ENCODE measurements around the gene SPRR2B.

The SPRR2B gene

DNA sequence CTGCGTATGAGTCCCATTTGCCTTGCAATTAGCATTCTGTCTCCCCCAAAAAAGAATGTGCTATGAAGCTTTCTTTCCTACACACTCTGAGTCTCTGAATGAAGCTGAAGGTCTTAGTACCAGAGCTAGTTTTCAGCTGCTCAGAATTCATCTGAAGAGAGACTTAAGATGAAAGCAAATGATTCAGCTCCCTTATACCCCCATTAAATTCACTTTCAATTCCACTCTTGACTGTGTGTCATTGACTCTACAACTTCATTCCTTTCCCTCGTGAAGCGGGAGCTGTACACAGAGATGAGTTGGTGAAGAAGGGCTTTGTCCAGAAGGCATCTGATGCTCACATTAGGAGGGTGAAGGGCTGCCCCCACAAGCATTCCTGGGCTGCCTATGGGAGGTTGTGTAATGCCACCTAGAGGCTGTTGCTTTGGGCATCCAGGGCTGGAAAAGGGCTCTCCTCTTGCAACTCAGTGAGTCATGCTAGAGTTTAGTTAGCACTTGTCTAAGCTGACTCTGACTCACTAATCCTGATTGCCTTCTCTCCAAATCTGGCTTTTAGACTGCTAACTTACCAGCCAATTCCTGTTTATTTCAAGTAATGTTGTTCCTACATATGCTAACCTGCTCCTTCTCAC is 38.6 kb downstream of the SPRR2B start:
- TF ChIP-seq POLR2AphosphoS5 (IDR thresholded peaks at IDR 0.05; ENCODE audit: low read depth, low read length) (no peak), FOXP2 (optimal IDR thresholded peaks at IDR 0.05; ENCODE audit: borderline replicate concordance, extremely low read depth, extremely low read length, insufficient read depth) (no peak), TAF1 (IDR thresholded peaks at IDR 0.05; ENCODE audit: borderline replicate concordance, insufficient read depth, low read length) (no peak), SIN3A (IDR thresholded peaks at IDR 0.05; ENCODE audit: borderline replicate concordance, insufficient read depth, low read length) (no peak)
- TF ChIP-seq, protein P1, sequence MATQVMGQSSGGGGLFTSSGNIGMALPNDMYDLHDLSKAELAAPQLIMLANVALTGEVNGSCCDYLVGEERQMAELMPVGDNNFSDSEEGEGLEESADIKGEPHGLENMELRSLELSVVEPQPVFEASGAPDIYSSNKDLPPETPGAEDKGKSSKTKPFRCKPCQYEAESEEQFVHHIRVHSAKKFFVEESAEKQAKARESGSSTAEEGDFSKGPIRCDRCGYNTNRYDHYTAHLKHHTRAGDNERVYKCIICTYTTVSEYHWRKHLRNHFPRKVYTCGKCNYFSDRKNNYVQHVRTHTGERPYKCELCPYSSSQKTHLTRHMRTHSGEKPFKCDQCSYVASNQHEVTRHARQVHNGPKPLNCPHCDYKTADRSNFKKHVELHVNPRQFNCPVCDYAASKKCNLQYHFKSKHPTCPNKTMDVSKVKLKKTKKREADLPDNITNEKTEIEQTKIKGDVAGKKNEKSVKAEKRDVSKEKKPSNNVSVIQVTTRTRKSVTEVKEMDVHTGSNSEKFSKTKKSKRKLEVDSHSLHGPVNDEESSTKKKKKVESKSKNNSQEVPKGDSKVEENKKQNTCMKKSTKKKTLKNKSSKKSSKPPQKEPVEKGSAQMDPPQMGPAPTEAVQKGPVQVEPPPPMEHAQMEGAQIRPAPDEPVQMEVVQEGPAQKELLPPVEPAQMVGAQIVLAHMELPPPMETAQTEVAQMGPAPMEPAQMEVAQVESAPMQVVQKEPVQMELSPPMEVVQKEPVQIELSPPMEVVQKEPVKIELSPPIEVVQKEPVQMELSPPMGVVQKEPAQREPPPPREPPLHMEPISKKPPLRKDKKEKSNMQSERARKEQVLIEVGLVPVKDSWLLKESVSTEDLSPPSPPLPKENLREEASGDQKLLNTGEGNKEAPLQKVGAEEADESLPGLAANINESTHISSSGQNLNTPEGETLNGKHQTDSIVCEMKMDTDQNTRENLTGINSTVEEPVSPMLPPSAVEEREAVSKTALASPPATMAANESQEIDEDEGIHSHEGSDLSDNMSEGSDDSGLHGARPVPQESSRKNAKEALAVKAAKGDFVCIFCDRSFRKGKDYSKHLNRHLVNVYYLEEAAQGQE (IDR thresholded peaks at IDR 0.05; ENCODE audit: insufficient read depth in 1 of 2, low read depth in 2 of 2, low read length in 2 of 2): no peak

GRCh38 chr1:153032073-153032472 is 39.3 kb downstream of the SPRR2B start:
- TF ChIP-seq FOXP2 (optimal IDR thresholded peaks at IDR 0.05; ENCODE audit: borderline replicate concordance, extremely low read depth, extremely low read length, insufficient read depth) (no peak), POLR2AphosphoS5 (IDR thresholded peaks at IDR 0.05; ENCODE audit: low read depth, low read length) (no peak), SIN3A (IDR thresholded peaks at IDR 0.05; ENCODE audit: borderline replicate concordance, insufficient read depth, low read length) (no peak), TAF1 (IDR thresholded peaks at IDR 0.05; ENCODE audit: borderline replicate concordance, insufficient read depth, low read length) (no peak)
- TF ChIP-seq, protein P1 (IDR thresholded peaks at IDR 0.05; ENCODE audit: insufficient read depth in 1 of 2, low read depth in 2 of 2, low read length in 2 of 2): no peak

DNA sequence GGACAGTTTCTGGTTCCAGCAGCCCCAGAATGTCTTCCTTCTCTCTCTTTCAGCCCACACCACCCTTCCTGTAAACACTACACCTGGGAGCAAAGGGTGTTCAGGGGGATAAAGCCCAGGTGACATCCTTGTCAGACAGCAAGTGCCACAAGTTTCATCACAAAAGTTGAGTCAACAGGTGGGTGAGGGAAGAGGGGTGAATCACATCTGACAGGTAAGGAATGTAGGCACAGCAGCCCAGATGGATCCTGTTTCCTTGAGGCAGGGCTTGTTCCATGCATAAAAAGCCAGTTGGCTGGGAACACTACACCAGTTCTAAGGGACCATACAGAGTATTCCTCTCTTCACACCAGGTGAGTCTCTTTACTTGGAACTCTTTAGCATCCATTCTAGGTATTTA is 40.5 kb downstream of the SPRR2B start, which contains the start of gene SPRR1B:
Gene SPRR1B, plus strand, starts transcription at position 309 of the 400 bp plus-strand sequence. CDS start 1,143 bp downstream, outside the sequence.
- TF ChIP-seq SIN3A (IDR thresholded peaks at IDR 0.05; ENCODE audit: borderline replicate concordance, insufficient read depth, low read length) (no peak), FOXP2 (optimal IDR thresholded peaks at IDR 0.05; ENCODE audit: borderline replicate concordance, extremely low read depth, extremely low read length, insufficient read depth) (no peak), POLR2AphosphoS5 (IDR thresholded peaks at IDR 0.05; ENCODE audit: low read depth, low read length) (no peak), TAF1 (IDR thresholded peaks at IDR 0.05; ENCODE audit: borderline replicate concordance, insufficient read depth, low read length) (no peak)
- TF ChIP-seq, protein P1 (IDR thresholded peaks at IDR 0.05; ENCODE audit: insufficient read depth in 1 of 2, low read depth in 2 of 2, low read length in 2 of 2): no peak

- TF ChIP-seq FOXP2 (optimal IDR thresholded peaks at IDR 0.05; ENCODE audit: borderline replicate concordance, extremely low read depth, extremely low read length, insufficient read depth) (no peak), POLR2AphosphoS5 (IDR thresholded peaks at IDR 0.05; ENCODE audit: low read depth, low read length) (no peak), SIN3A (IDR thresholded peaks at IDR 0.05; ENCODE audit: borderline replicate concordance, insufficient read depth, low read length) (no peak), TAF1 (IDR thresholded peaks at IDR 0.05; ENCODE audit: borderline replicate concordance, insufficient read depth, low read length) (no peak)
- TF ChIP-seq, protein P1 (IDR thresholded peaks at IDR 0.05; ENCODE audit: insufficient read depth in 1 of 2, low read depth in 2 of 2, low read length in 2 of 2): no peak
Measured at GRCh38 chr1:153028766-153029165, 42.6 kb downstream of the SPRR2B start.

All from PFSK-1 (cell line).